HepG2 (cell line): Measurements from ENCODE around the gene ZNF148. TPM values are rescaled to one million over a fixed set of nuclear protein-coding genes. Genes with fewer than 3 reads are reported as not detected.

ENCODE experiments used
- ATAC-seq: fragments of 200-7000 bp; cut with Tn5 transposase; 3 replicates; pipeline ENCODE4 v1.9.1; 2020; ENCODE audit warnings: mild to moderate bottlenecking, moderate library complexity
- BruUV-seq: library from RNA; stranded (reverse); fragments of 400-500 nt; replicated peaks from 2 replicates; lab custom pipeline; 2021; lab: Mats Ljungman, UMichigan
- CTCF ChIA-PET: fragments of 300-600 bp; formaldehyde crosslinking; extraction: SDS; loops from one replicate; lab custom pipeline; 2021; ENCODE audit warnings: low total read pairs, inconsistent platforms, low intra/inter-chr PET ratio; lab: Yijun Ruan, JAX
- POLR2A ChIA-PET: fragments of 350-600 bp; sonication (Branson Sonifier 250); formaldehyde crosslinking; loops from one replicate; lab custom pipeline; 2020; ENCODE audit warnings: antibody characterized with exemption, inconsistent platforms; lab: Yijun Ruan, JAX
- DNase-seq: peaks from one replicate; pipeline ENCODE4 v3.0.0-alpha.2; 2015; ENCODE audit warnings: low spot score
- FAIRE-seq: peaks from 3 replicates; lab custom pipeline; 2011; peaks lifted over from hg19 to GRCh38; lab: Jason Lieb, UNC
- H2AFZ ChIP-seq: one replicate; pipeline ENCODE4 v1.6.1; 2011; ENCODE audit warnings: low read length, inconsistent platforms
- H3K27ac ChIP-seq: fragments of 300-600 bp; 3 replicates; pipeline ENCODE4 v1.8.0; 2011; ENCODE audit warnings: mixed run types, mild to moderate bottlenecking, mixed read lengths, low read length, inconsistent platforms; ENCODE audit not compliant: insufficient read depth; ENCODE audit errors: extremely low read length
- H3K27me3 ChIP-seq, 2 experiments: fragments of 200-600 bp in 1 of 2; 2 replicates in 1 of 2; 3 replicates in 1 of 2; pipeline versions ENCODE4 v1.6.0 to v1.8.0; 2011; ENCODE audit warnings: low read length in 2 of 2, mild to moderate bottlenecking in 2 of 2, moderate library complexity in 2 of 2, inconsistent platforms in 1 of 2; ENCODE audit not compliant: insufficient read depth in 2 of 2, control insufficient read depth in 1 of 2
- H3K36me3 ChIP-seq, 2 experiments: fragments of 200-600 bp in 1 of 2; replicated peaks in 1 of 2; 2 replicates in 1 of 2; 3 replicates in 1 of 2; pipeline versions ENCODE4 v1.5.1 to v1.8.0; 2011; ENCODE audit warnings: low read length in 2 of 2, inconsistent platforms in 1 of 2; ENCODE audit not compliant: insufficient read depth in 2 of 2, control insufficient read depth in 1 of 2
- H3K4me1 ChIP-seq: 2 replicates; pipeline ENCODE4 v1.5.1; 2012; ENCODE audit warnings: low read length, inconsistent platforms; ENCODE audit not compliant: insufficient read depth
- H3K4me2 ChIP-seq: 2 replicates; pipeline ENCODE4 v1.6.0; 2011; ENCODE audit warnings: low read depth, low read length, inconsistent platforms
- H3K4me3 ChIP-seq, 3 experiments: fragments of 200-600 bp in 1 of 3; sonication (generic), shearing (Covaris generic) in 1 of 3; replicated peaks in 1 of 3; 2 replicates each; pipeline ENCODE4 v1.5.1; 2011 to 2016; ENCODE audit warnings: low read length in 3 of 3, inconsistent platforms in 2 of 3, low read depth in 2 of 3, mild to moderate bottlenecking in 2 of 3, control low read depth in 1 of 3, mixed read lengths in 1 of 3; ENCODE audit not compliant: insufficient read depth in 1 of 3
- H3K79me2 ChIP-seq: one replicate; pipeline ENCODE4 v1.6.1; 2011; ENCODE audit warnings: low read length, inconsistent platforms; ENCODE audit not compliant: insufficient read depth
- H3K9ac ChIP-seq: 2 replicates; pipeline ENCODE4 v1.6.0; 2011; ENCODE audit warnings: mild to moderate bottlenecking, low read depth, low read length, inconsistent platforms; ENCODE audit not compliant: insufficient read depth
- H3K9me3 ChIP-seq: 2 replicates; pipeline ENCODE4 v1.5.1; 2012; ENCODE audit warnings: mild to moderate bottlenecking, low read length
- H4K20me1 ChIP-seq: 2 replicates; pipeline ENCODE4 v1.6.0; 2011; ENCODE audit warnings: inconsistent platforms, mild to moderate bottlenecking, low read length, moderate library complexity; ENCODE audit not compliant: insufficient read depth
- CC2D1A ChIP-seq: sonication (generic); formaldehyde crosslinking; IDR thresholded peaks from 2 replicates; pipeline ENCODE4 v1.8.1; 2023; ENCODE audit warnings: mild to moderate bottlenecking, missing genetic modification reagents
- CREM ChIP-seq, 2 experiments: sonication (generic) in 1 of 2; formaldehyde crosslinking in 1 of 2; IDR thresholded peaks; 2 replicates each; pipeline versions ENCODE4 v1.4.0 to v1.6.1; 2016 to 2020; ENCODE audit warnings: antibody characterized with exemption in 1 of 2, mild to moderate bottlenecking in 1 of 2, missing genetic modification reagents in 1 of 2
- DDIT3 ChIP-seq: sonication (generic); formaldehyde crosslinking; IDR thresholded peaks from 2 replicates; pipeline ENCODE4 v1.4.0; 2020; ENCODE audit warnings: mild to moderate bottlenecking, missing genetic modification reagents
- DRAP1 ChIP-seq: IDR thresholded peaks from 2 replicates; pipeline ENCODE4 v1.6.1; 2016; ENCODE audit warnings: missing genetic modification reagents, missing compliant biosample characterization
- EED ChIP-seq: sonication (generic); formaldehyde crosslinking; IDR thresholded peaks from 2 replicates; pipeline ENCODE4 v1.5.0; 2020; ENCODE audit warnings: mild to moderate bottlenecking, missing genetic modification reagents
- GABPB1 ChIP-seq: IDR thresholded peaks from 2 replicates; pipeline ENCODE4 v1.6.1; 2016; ENCODE audit warnings: mild to moderate bottlenecking, missing genetic modification reagents, moderate library complexity, missing compliant biosample characterization
- MBD4 ChIP-seq: IDR thresholded peaks from 2 replicates; pipeline ENCODE4 v1.6.1; 2012; ENCODE audit warnings: low read length, inconsistent platforms, borderline replicate concordance
- MEIS1 ChIP-seq: sonication (generic); formaldehyde crosslinking; IDR thresholded peaks from 2 replicates; pipeline ENCODE4 v1.9.0; 2021; ENCODE audit warnings: mild to moderate bottlenecking, missing genetic modification reagents, moderate library complexity, borderline replicate concordance
- MTF1 ChIP-seq: sonication (generic); formaldehyde crosslinking; IDR thresholded peaks from 2 replicates; pipeline ENCODE4 v1.5.0; 2020; ENCODE audit warnings: missing genetic modification reagents
- PHF21A ChIP-seq: sonication (generic); formaldehyde crosslinking; IDR thresholded peaks from 2 replicates; pipeline ENCODE4 v1.5.0; 2020; ENCODE audit warnings: mild to moderate bottlenecking, missing genetic modification reagents
- RELA ChIP-seq: sonication (generic); formaldehyde crosslinking; IDR thresholded peaks from 2 replicates; pipeline ENCODE4 v1.4.0; 2020; ENCODE audit warnings: missing genetic modification reagents
- RFXANK ChIP-seq: IDR thresholded peaks from 2 replicates; pipeline ENCODE4 v1.6.1; 2016
- SALL1 ChIP-seq: sonication (generic); formaldehyde crosslinking; IDR thresholded peaks from 2 replicates; pipeline ENCODE4 v1.8.0; 2022; ENCODE audit warnings: mild to moderate bottlenecking, missing genetic modification reagents
- ZKSCAN8 ChIP-seq: IDR thresholded peaks from 2 replicates; pipeline ENCODE4 v1.6.1; 2016; ENCODE audit warnings: borderline replicate concordance, missing genetic modification reagents, missing compliant biosample characterization
- ZNF180 ChIP-seq: sonication (generic); formaldehyde crosslinking; IDR thresholded peaks from 2 replicates; pipeline ENCODE4 v1.4.0; 2020; ENCODE audit warnings: low read depth, missing genetic modification reagents, borderline replicate concordance
- ZNF3 ChIP-seq: IDR thresholded peaks from 2 replicates; pipeline ENCODE4 v1.7.0; 2017; ENCODE audit warnings: inconsistent platforms
- ZNF552 ChIP-seq: sonication (generic); formaldehyde crosslinking; IDR thresholded peaks from 2 replicates; pipeline ENCODE4 v1.9.0; 2022; ENCODE audit warnings: missing genetic modification reagents, mild to moderate bottlenecking, borderline replicate concordance
- ZNF652 ChIP-seq: IDR thresholded peaks from 2 replicates; pipeline ENCODE4 v1.6.1; 2016; ENCODE audit warnings: low read depth, borderline replicate concordance
- in situ Hi-C: cut with HindIII; loops from 2 replicates; pipeline ENCODE4 v1.10.0; 2017; ENCODE audit warnings: low pct_unique_long_range_greater_than_20kb; ENCODE audit not compliant: extremely low pct_ligation_motif_present
- intact Hi-C: fragments of 100-400 bp; cut with micrococcal nuclease; formaldehyde crosslinking; loops from one replicate; pipeline ENCODE4 v1.10.0; 2022; ENCODE audit not compliant: unreplicated experiment
- polyA plus RNA-seq, 8 experiments: library from polyadenylated mRNA; depleted of rRNA in 3 of 8; stranded (reverse) in 7 of 8; unstranded in 1 of 8; fragments of >200 nt; fragmentation: Illumina TruSeq in 4 of 8; extraction: Trizol in 4 of 8; gene quantifications; 2 replicates each; pipeline versions ENCODE4 v1.2.1 to v1.2.3, GENCODE V29; 2011 to 2016; ENCODE audit warnings: low read depth in 4 of 8, missing spikeins in 1 of 8, mixed read lengths in 1 of 8; ENCODE audit not compliant: insufficient read depth in 1 of 8
- total RNA-seq, 5 experiments: library from RNA; depleted of rRNA; stranded (reverse); fragments of >200 nt; fragmentation: Illumina TruSeq; extraction: Trizol; gene quantifications; 2 replicates each; pipeline ENCODE4 v1.2.3, GENCODE V29; 2016; ENCODE audit warnings: low read depth in 1 of 5
- TF ChIP-seq, protein P1 (sequence below): sonication (generic); formaldehyde crosslinking; IDR thresholded peaks from 2 replicates; pipeline ENCODE4 v1.5.0; 2020; ENCODE audit warnings: mild to moderate bottlenecking, missing genetic modification reagents
- TF ChIP-seq, protein P2 (sequence below): sonication (generic); formaldehyde crosslinking; IDR thresholded peaks from 2 replicates; pipeline ENCODE4 v1.4.0; 2020; ENCODE audit warnings: missing genetic modification reagents
- TF ChIP-seq, protein P3 (sequence below): sonication (generic); formaldehyde crosslinking; IDR thresholded peaks from 2 replicates; pipeline ENCODE4 v1.8.1; 2023; ENCODE audit warnings: mild to moderate bottlenecking, missing genetic modification reagents, borderline replicate concordance
- TF ChIP-seq, protein P4 (sequence below), 2 experiments: sonication (generic) in 1 of 2; formaldehyde crosslinking in 1 of 2; IDR thresholded peaks; 2 replicates each; pipeline versions ENCODE4 v1.4.0 to v1.6.1; 2018 to 2020; ENCODE audit warnings: missing genetic modification reagents in 2 of 2, borderline replicate concordance in 1 of 2, low read depth in 1 of 2, mild to moderate bottlenecking in 1 of 2, missing biosample characterization in 1 of 2

The ZNF148 gene
- total and polyA plus RNA-seq, 2 of the 13 experiments (the other 11 are each of a cell fraction or from before 2014, with no cell fraction given): 10.6 to 36.1 TPM

DNA sequence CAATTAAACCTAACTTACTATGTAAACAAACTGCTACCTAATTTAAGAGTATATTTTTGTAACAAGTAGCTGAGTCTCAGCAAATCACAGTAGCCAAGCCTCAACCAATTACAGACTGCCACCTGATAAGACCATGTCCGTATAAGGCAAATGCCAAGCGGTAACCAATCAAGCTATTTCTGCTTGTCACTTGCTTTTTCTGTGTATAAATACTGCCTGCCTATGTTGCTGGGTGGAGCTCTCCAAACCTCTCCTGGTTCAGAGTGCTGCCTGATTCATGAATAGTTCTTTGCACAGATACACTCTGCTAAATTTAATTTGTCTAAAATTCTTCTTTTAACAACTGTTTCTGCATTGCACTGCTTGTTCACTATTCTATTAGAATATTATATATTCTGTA, 42.6 kb downstream of the ZNF148 start (continued):
- TF ChIP-seq, protein P1, sequence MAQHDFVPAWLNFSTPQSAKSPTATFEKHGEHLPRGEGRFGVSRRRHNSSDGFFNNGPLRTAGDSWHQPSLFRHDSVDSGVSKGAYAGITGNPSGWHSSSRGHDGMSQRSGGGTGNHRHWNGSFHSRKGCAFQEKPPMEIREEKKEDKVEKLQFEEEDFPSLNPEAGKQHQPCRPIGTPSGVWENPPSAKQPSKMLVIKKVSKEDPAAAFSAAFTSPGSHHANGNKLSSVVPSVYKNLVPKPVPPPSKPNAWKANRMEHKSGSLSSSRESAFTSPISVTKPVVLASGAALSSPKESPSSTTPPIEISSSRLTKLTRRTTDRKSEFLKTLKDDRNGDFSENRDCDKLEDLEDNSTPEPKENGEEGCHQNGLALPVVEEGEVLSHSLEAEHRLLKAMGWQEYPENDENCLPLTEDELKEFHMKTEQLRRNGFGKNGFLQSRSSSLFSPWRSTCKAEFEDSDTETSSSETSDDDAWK (CRISPR knock-in tag): no peak
- TF ChIP-seq RFXANK (CRISPR knock-in tag) (no peak), MTF1 (CRISPR knock-in tag) (no peak)

DNA sequence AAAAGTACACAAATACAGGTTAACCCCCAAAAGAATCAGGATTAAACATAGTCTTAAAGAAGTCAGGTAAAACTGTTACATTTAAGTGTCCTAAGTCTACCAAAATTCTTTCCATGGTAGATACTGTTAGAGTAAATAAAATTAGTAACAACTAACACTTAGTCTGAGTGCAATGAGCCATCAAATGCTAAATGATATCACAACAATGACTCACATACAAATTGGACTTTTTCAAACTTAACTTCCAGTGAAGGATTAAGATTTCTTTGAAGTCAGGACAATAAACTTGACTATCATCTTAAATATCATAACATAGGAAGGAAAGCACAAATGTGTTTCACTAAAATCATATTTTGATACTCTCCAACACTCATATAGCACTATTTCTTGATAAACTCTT, 43.9 kb downstream of the ZNF148 start:
- BruUV-seq: no TSS peak
- Histone ChIP-seq H4K20me1 (peaks cover 12% of the 10 kb centered on the region; the same call in 1 of the 2 replicates), H3K4me2 (no peak overlapping the region), H2AFZ (no peak overlapping the region), H3K9me3 (no peaks in the 10 kb centered on the region), H3K4me3 (no peak overlapping the region), H3K27me3 (no peaks in the 10 kb centered on the region), H3K9ac (no peak overlapping the region), H3K79me2 (peaks cover 59% of the 10 kb centered on the region), H3K27ac (no peak overlapping the region), H3K4me1 (no peaks in the 10 kb centered on the region), H3K36me3 (peaks cover 0 to 13% of the 10 kb centered on the region in 2 experiments; a peak in 3 of 5 replicates)
- FAIRE-seq (no peak), ATAC-seq (no peak), DNase-seq (no peak)
- ChIA-PET CTCF (no interaction called here), POLR2A (no interaction called here)
- in situ Hi-C loops: no loop called here
- TF ChIP-seq ZNF552 (CRISPR knock-in tag) (no peak), DDIT3 (CRISPR knock-in tag) (no peak), DRAP1 (CRISPR knock-in tag) (no peak), GABPB1 (CRISPR knock-in tag) (no peak), CC2D1A (CRISPR knock-in tag) (no peak), ZNF3 (CRISPR knock-in tag) (no peak), ZKSCAN8 (CRISPR knock-in tag) (no peak), CREM (IDR thresholded peaks at IDR 0.05) (no peak), CREM (CRISPR knock-in tag; IDR thresholded peaks at IDR 0.05) (no peak), EED (CRISPR knock-in tag) (no peak), SALL1 (CRISPR knock-in tag) (no peak), MEIS1 (no peak), ZNF180 (no peak), PHF21A (CRISPR knock-in tag) (no peak), RELA (CRISPR knock-in tag) (no peak), MBD4 (no peak), ZNF652 (CRISPR knock-in tag) (no peak)
- TF ChIP-seq, protein P2, sequence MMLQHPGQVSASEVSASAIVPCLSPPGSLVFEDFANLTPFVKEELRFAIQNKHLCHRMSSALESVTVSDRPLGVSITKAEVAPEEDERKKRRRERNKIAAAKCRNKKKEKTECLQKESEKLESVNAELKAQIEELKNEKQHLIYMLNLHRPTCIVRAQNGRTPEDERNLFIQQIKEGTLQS: no peak
- TF ChIP-seq, protein P3, sequence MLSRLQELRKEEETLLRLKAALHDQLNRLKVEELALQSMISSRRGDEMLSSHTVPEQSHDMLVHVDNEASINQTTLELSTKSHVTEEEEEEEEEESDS (CRISPR knock-in tag): no peak
- TF ChIP-seq, protein P4, sequence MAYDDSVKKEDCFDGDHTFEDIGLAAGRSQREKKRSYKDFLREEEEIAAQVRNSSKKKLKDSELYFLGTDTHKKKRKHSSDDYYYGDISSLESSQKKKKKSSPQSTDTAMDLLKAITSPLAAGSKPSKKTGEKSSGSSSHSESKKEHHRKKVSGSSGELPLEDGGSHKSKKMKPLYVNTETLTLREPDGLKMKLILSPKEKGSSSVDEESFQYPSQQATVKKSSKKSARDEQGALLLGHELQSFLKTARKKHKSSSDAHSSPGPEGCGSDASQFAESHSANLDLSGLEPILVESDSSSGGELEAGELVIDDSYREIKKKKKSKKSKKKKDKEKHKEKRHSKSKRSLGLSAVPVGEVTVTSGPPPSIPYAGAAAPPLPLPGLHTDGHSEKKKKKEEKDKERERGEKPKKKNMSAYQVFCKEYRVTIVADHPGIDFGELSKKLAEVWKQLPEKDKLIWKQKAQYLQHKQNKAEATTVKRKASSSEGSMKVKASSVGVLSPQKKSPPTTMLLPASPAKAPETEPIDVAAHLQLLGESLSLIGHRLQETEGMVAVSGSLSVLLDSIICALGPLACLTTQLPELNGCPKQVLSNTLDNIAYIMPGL (CRISPR knock-in tag; IDR thresholded peaks at IDR 0.05; ENCODE audit: borderline replicate concordance in 1 of 2, low read depth in 1 of 2): no peak
- intact Hi-C loops: no loop called here
